GM21360 (cell line): ENCODE results near the gene DTNBP1.

Source experiments
- ATAC-seq: cut with Tn5 transposase; IDR thresholded peaks from one replicate; pipeline ENCODE4 v1.9.1; 2021; ENCODE audit warnings: mild to moderate bottlenecking, moderate library complexity; ENCODE audit not compliant: unreplicated experiment

The DTNBP1 gene

DNA sequence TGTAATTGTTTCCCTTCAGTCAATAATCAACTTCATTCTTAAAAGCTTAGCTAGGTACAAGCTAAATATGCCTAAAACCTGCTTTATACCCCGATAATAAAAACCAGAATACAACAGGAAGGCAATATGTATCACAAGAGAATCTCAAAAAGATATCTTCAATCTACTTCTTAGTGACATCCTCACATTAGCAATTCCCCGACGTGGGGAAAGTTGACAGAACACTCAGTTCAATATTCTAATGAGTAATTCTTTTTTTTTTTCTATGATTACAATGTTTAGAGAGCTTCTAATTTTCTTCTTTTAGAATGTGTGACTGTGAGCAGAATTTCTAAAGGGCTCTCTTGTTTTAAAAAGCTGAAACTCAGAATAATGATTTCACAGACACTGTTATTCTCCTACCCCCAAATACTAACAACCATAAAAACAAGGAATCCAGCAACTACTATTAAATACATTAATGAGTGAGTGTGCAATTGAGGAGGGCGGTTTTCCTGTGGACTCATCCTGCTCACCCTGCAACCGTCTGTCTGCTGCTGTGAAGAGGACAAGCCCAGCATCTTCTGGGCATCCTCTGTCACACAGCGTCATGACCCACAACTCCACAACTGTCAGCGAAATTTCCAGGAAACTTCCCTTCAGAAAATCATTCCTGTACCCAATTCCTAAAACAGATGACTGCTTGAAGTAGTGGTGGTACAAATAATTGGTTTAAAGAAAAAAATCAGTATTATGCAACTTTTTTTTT, 68.1 kb downstream of the DTNBP1 start:
- ATAC-seq = no peak

DNA sequence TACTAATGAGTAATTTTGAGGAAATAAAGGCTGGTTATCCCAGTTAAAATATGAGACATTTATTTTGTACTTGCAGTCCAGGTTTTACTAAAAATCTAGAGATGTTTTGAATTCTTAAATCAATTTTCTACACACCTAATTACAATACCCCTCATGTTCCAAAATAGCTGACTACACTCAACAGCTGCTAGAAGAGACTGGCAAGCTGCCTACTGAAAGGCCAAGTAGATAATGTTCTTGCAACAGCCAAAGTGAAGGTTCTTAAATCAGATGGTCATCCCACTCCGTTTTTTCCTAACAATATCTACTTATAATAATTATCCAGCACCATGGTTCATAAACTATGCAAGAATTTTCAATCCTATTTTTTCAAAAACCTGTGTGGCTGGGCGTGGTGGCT, 69.0 kb downstream of the DTNBP1 start:
- no peak for ATAC-seq

DNA sequence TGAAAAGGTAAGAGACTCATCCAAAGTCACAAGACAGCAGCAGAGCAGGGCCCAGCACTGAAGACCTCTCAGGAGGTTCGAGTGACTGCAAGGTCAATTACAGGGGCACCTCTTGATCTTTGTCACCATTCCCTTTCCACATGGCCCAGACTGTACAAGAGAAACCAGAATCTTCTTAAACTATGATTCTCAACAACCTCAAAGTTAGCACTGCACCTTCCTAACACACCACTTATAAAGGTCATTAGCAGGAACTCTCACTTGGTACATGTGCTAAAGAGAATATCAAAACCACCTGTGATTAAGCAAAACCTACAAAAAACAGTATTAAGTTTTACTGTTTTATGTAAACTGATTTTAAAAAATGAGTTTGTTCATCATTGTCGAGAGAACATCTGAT, 70.2 kb downstream of the DTNBP1 start:
- ATAC-seq = no peak

DNA sequence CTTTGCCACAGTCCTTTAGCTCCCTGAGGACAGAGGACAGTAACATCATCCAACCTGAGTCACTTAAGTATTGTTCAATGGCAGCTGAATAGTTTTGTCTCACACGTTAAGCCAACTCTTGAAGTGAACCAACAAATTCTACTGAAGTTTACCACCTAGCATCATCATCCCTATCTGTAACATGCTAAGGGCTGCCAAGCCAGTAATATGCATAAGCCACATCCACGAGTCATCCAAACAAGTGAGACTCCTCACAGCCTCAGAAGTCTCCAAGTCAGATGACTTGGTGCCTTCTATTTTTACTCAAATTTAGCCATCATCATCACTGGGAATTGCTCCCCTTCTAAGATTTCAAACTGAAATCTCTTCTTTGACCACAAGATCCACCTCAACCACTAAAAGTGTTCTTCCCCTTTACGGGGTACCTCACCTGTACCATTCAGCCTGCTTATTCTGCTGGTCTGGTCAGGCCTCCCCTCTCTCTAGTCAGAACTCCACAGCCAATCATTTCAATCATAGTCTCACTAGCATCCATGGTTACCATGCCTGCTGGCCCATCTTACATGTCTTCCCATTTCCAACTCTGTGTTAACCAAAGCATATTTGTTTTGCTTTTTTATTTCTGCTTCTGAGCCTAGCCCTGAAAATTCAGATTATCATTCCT, 73.7 kb downstream of the DTNBP1 start:
- ATAC-seq = no peak

DNA sequence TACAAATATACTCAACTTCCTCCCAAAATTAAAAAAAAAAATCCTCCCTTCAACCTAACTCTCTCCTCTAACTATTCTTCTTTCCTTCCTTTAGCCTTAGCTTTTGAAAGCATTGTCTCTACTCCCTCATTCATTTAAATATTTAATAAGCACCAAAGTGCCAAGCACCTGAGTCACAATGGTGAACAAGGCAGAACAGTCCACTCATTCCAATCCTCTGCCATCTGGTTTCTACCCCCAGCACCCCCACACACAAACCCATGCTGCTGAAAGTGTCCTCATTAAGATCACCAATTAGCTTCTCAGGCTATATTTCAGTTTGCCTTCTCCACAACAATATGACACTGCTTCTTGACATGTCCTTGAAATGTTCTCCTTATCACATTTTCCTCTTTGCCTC, 76.3 kb downstream of the DTNBP1 start:
- ATAC-seq = no peak

DNA sequence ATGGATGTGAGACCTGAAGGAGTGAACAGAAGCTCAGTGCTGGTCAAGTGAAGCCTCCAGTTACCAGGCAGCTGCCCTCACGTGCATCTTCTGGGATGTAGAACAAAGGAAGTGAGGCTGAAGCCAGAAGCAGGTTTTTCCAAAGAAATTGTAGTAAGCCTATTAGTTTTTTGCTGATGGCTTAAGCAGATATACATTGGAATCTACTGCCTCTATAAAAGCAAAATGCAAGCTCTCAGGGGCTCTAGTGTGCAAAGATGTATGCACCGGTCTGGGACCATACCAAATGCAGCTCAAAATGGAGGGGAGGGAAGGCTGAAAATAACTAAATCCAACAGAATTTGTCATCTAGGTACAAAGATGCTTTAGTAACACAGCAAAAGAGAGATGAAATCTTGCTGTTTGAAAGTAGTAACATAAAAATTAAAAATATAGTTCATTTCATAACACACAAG, 77.0 kb downstream of the DTNBP1 start:
- ATAC-seq = no peak

DNA sequence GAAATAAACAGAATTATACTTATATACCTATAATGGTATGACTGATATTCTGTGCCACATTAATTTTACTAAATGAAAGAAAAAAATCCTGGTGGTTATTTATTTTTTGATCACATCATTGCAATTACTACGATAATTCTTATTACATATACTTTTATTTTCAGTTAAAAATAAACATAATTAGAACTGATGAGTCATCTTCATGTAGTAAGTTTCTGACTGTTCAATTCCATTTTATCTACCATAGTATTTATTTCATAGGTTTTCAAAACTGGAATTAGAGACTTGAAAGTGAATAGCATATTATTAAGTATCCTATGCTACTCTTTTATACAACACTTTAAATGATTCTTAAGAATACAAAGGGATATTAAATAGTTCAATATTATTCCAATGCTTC, 80.3 kb downstream of the DTNBP1 start:
- no peak for ATAC-seq

DNA sequence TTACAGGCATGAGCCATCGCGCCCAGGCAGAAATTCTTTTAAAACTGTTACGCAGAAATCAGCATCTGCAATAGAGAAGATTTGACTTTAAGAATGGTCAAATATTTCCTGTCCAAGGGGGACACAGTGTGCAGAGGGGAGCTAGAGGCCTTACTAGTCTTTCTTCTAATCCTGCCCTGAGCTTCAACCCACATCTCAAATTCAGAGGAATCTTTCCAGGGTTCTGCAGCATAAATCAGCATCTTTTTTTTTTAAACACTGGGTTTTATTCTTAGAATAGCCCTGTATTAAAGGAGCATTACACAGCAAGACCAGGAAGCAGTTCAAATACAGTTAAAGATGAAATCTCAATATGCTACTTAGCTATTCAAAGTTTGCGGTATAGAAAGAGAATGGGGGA, 81.1 kb downstream of the DTNBP1 start:
- ATAC-seq = no peak

DNA sequence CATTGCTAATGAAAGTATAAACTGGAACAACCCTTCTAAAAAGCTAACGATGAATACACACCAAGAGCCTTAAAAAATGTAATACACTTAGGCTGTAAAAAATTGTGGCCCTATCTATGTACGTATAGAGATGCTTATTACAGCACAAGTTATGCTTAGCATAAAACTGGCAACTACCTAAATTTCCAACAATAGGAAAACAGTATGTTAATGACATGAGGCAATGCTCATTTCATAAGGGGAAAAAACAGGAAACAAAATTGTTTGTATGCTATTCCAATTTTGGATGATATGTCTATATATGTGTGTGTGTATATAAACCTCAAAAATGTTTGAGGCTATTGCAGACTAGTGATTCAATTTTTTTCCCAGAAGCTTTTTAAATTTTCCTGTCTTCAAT, 82.5 kb downstream of the DTNBP1 start:
- ATAC-seq = no peak

DNA sequence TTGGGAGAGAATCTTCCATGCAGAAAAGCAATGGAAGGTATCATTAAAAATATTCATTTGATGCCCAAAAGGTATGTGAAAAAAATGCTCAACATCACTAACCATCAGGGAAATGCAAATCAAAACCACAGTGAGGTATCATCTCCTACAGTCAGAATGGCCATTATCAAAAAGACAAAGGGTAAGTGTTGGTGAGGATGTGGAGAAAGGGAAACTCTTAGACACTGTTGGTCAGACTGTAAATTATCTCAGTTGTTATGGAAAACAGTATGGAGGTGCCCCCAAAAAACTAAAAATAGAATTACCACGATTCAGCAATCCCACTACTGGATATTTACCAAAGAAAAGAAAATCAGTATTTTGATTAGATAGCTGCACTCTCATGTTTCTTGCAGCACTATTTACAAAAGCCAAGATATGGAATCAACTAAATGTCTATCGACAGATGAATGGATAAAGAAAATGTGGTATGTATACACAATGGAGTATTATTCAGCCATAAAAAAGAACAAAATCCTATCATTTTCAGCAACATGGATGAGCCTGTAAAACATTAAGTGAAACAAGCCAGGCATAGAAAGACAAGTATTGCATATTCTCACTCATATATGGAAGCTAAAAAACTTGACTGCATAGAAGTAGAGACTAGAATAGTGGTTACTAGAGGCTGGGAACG, 84.0 kb downstream of the DTNBP1 start:
- no peak for ATAC-seq

DNA sequence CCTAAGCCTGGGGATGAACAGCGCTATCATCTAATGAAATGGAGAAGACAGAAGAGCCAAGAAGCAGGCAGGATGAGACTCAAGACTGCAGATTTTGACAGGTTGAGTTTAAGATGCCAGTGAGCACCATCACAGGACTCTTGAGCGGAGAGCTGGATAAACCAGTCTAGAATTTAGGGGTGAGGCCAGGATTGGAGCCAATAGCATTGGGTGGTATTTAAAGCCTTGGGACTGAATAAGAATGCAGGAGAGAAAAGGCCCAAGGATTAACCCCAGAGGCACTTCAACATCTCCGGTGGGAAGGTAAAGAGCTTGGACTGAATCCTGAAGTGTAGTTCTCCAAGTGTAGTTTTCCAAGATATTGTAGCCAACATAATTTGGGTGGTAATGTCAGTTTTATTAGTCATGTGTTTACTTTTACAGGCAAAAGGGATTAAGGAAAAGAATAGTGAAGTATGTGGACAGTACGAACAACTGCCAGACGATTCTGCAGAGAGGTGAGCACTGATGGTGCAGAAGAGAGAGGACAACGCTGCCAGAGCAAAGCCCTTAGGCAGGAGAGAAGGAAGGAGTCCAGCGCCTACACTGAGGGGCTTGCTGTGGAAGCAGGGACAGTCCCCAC, 85.2 kb downstream of the DTNBP1 start:
- ATAC-seq = no peak

DNA sequence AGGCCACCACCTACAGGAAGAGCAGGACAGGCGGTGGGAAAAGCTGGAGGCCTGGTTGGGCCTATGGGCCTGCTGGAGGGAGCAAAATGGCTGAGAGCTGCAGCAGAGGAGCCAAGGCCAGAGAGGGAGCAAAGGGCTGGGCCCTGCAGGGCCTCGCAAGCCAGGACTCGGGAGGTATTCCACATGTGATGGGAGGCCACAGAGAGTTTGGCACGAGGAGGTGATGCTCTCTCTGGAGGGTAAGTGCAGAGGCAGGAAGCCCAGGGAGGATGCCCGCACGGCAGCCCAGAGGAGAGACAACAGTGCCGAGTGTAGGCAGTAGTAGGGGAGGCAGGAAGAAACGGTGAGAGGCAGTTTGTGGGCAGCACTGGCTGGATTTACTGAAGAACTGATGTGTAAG, 85.7 kb downstream of the DTNBP1 start:
- ATAC-seq = no peak

DNA sequence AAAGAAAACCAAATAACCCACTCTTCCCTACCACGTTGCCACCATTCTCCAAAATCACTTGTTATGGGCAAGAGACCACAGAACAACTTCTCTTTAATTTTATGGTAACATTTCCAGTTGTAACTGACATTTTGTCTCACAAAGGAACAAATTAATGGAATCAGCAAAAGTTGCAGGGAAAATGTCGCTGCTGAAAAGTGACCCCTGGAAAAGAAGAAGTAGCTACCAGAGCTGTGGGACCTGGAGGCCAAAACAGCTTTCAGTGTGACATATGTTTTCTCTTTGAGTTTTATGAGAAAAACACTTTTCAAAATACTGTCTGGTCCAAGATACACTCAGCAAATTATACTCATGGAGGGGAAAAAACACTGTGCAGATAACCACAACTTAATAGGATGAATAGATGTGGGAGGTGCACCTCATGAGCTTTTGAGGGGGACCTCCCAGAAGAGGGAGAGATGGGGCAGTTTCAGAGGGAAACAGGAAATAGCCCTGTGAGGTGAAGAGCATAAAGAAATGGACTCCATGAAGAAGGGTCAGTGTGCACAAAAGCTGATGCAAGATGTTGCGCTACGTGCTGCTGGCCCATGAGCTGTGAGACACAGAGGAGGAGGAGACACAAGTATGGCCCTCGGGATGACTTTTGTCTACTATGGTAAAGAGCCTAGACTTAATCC, 87.3 kb downstream of the DTNBP1 start:
- ATAC-seq = no peak

DNA sequence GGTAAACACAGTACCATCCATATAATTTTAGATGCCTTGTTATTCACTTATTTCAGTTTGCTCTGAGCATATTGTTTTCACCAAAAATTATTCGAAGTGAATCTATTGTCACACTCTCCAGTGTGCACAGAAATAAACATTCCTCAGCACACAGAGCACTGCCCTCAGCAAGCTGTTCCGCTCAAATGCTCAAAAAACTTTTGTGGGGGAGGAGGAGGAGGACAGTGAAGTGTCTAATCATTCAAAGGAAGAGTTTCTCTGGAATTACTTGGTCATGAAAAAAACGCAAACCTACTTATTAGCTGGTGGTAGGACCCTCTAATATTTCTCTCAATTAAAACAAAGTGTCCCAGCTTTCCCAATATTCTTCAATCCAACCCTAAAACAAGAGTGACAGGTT, 88.3 kb downstream of the DTNBP1 start:
- ATAC-seq = no peak

DNA sequence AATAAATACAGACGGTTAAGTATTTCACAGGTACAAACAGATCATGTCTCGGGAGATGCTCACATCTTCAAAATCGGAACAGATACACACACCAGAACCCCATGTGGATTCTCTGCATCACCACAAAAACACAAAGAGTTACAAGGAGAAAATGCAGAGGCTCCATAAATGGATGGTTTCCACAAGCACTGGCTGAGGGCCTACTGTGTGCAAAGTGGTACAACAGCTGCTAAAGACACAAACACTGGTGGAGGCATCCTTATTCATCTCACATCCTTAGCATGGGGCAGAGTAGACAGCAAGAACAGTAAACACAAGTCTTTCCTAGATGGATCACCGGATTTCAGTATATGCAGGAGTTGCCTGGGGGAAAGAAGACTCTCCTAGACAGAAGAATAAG, 88.8 kb downstream of the DTNBP1 start:
- no peak for ATAC-seq

DNA sequence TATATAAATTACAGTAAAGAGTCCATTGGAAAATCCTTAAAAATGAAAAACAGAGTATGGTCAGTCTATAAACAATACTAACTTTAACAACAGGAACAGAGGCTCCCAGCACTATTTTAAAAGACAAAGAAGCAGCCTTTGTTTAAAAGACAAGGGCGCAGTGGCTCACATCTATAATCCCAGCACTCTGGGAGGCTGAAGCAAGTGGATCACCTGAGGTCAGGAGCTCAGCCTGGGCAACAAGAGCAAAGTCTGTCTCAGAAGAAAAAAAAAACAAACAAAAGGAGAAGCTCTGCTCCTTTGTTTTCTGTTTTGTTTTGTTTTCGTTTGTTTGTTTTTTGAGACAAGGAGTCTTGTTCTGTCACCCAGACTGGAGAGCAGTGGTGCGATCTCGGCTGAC, 89.4 kb downstream of the DTNBP1 start:
- ATAC-seq = no peak

DNA sequence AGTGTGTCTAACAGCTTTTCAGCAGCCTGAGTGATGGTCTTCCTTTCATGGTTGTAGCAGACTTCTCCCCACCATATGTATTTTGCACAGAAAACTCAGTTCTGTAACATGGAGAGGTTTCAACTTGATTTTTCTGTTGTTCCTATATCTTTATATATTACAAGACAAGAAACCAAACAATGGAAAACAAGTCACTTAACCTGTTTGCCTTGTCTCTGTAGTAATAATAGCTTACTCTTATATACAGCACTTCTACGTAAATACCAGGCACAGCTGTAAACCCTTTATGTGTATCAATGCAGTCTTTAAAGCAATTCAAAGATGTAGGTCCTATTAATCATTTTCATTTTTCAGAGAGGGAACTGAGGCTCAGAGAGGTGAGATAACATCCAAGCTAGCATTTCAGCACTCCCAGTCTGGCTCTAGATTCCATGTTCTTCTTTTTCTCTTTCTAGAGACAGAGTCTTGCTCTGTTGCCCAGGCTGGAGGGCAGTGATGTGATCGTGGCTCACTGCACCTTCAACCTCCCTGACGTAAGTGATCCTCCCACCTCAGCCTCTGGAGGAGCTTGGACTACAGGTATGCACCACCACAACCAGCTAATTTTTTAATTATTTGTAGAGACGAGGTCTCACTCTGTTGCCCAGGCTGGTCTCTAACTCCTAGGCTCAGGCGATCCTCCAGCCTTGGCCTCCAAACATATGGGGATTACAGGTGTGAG, 90.4 kb downstream of the DTNBP1 start:
- ATAC-seq = no peak

DNA sequence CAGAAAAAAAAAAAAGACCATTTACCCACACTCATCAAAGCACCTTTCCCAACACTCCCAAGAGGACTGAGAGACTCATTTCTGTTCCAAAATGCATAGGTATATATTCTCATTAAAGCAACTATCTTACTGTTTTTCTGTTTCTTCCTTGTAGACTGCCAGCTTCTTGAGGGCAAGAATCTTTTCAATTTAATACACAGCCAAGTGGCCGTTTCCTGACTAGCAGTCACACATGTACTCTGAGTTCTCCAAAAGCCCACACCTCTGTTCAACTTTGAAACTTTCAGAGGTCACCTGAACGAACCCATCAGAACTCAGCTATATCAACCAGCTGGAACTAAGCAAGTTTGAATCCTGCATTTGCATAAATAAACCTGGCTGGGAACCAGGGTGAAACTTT, 92.7 kb downstream of the DTNBP1 start:
- no peak for ATAC-seq

DNA sequence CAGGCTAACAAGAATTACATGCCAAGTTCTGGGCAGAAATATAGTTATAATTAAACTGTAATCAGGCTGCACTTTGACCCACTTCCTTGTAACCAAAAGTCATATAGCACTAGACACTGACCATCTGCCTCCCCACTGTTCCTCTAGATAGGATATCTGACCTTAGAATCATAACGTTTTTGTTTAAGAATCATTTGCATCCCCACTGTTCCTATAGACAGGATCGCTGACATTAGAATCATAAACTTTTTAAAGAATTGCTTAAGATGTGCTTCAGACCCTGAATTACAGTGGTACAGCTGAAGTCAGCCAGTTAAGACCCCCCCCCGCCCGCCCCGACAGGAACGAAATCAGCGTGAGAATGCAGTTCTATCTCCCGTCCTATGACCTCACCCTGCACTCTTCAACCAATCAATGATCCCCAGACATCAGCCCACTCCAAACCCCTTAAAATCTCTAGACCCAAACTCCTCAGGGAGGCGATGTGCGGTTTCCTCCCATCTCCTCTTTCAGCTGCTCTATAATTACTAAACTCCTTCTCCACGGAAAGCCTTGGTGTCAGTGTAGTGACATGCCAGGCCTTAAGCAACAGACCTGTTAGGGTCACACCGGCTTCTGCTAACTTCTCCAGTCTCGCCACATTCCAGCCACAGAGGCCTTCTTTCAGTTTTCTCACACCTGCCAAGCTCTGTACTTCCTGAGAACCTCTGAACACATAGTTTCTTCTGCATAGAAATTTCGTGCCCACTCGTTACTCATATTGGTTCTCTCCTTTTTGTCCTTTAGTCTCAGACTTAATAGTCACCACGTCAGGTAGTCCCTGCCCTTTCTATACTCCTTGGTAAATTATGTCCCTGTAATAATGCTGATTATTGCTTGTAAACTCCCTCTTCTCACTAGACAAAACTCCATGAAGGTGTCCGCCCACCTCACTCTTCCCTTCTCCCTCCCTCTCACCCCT, 93.5 kb downstream of the DTNBP1 start:
- no peak for ATAC-seq
